Measurements from ENCODE around the gene AK1.

DNA sequence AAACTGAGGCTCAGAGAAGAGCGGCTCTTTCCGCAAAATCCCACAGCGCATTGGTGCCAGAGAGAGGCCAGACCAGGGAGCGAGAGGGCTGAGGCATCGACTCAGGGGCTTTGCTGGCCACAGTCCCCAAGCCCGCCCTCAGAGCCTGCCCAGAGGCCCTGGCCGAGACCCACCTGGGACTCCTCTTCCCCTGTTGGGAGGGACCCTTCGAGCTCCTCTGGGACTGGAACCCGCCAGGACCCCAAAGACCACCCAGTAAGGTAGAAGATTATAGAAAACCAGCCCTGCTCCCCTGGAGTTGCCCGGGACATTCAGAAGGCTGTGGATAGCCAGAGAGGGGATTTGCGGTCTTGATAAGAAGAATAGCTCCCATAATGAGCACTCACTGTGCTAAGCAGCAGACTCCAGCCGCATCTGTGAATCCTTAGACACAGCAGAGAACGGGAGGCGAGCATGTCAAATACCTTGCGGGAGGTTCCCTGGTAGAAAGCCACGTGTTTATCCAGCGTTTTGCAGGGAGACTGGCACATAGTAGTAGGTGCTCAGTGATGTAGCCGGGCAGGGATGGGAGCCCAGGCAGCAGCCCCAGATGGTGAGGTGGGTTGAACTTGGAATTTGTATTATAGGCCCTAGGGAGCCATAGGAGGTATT, 651 bp upstream of the AK1 start:
- TF ChIP-seq POLR2AphosphoS5 (IDR thresholded peaks at IDR 0.05) (no peak), POLR2A (IDR thresholded peaks at IDR 0.05) (no peak)
- TF ChIP-seq, protein P1, sequence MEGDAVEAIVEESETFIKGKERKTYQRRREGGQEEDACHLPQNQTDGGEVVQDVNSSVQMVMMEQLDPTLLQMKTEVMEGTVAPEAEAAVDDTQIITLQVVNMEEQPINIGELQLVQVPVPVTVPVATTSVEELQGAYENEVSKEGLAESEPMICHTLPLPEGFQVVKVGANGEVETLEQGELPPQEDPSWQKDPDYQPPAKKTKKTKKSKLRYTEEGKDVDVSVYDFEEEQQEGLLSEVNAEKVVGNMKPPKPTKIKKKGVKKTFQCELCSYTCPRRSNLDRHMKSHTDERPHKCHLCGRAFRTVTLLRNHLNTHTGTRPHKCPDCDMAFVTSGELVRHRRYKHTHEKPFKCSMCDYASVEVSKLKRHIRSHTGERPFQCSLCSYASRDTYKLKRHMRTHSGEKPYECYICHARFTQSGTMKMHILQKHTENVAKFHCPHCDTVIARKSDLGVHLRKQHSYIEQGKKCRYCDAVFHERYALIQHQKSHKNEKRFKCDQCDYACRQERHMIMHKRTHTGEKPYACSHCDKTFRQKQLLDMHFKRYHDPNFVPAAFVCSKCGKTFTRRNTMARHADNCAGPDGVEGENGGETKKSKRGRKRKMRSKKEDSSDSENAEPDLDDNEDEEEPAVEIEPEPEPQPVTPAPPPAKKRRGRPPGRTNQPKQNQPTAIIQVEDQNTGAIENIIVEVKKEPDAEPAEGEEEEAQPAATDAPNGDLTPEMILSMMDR (IDR thresholded peaks at IDR 0.05), result no peak
